Activated effector memory CD4-positive, alpha-beta T cell treated with Interleukin-2 at 50 U/mL for 16 hours (primary cell): ENCODE results near the gene RAPSN.

Experiments
- DNase-seq: peaks from one replicate; pipeline ENCODE4 v3.0.0-alpha.2; 2020

Gene RAPSN

GRCh38 chr11:47406896-47407745, 41.8 kb downstream of the RAPSN start:
- no peak for DNase-seq

GRCh38 chr11:47403571-47403970, 45.4 kb downstream of the RAPSN start:
- DNase-seq, result no peak

- DNase-seq, result no peak
These were observed 45.8 kb downstream of the RAPSN start for GRCh38 chr11:47403135-47403534.

GRCh38 chr11:47400768-47401279, 48.1 kb downstream of the RAPSN start:
- no peak for DNase-seq

- DNase-seq, result peak; percentile 31
These were observed 48.8 kb downstream of the RAPSN start for GRCh38 chr11:47399860-47400767.

- no peak for DNase-seq
These were observed 50.4 kb downstream of the RAPSN start for GRCh38 chr11:47398551-47398950.

GRCh38 chr11:47398011-47398410, 50.9 kb downstream of the RAPSN start:
- no peak for DNase-seq

GRCh38 chr11:47396049-47396320, 53.0 kb downstream of the RAPSN start:
- DNase-seq, result no peak

GRCh38 chr11:47395223-47396048, 53.5 kb downstream of the RAPSN start:
- no peak for DNase-seq

GRCh38 chr11:47394322-47395222, 54.4 kb downstream of the RAPSN start:
- peak; percentile 61 for DNase-seq

- DNase-seq, result no peak
These were observed 55.0 kb downstream of the RAPSN start for GRCh38 chr11:47394050-47394321.

- no peak for DNase-seq
These were observed 55.5 kb downstream of the RAPSN start for GRCh38 chr11:47393163-47394049.

GRCh38 chr11:47392546-47393162, 56.3 kb downstream of the RAPSN start:
- no peak for DNase-seq

- no peak for DNase-seq
These were observed 57.1 kb downstream of the RAPSN start for GRCh38 chr11:47391711-47392432.

- DNase-seq, result no peak
These were observed 57.8 kb downstream of the RAPSN start for GRCh38 chr11:47391077-47391583.

GRCh38 chr11:47390422-47390760, 58.5 kb downstream of the RAPSN start:
- DNase-seq, result no peak

- DNase-seq, result no peak
These were observed 59.1 kb downstream of the RAPSN start for GRCh38 chr11:47389577-47390421.

- no peak for DNase-seq
These were observed 60.0 kb downstream of the RAPSN start for GRCh38 chr11:47388697-47389576.
